Lower lobe of right lung (tissue), 2 donors: ENCODE results near the gene PLS1. TPM values are rescaled to one million over a fixed set of nuclear protein-coding genes. Genes with fewer than 3 reads are reported as not detected.

ENCODE experiments used
- ATAC-seq, 2 donors: fragments of 200-7000 bp; cut with Tn5 transposase; one replicate each; pipeline ENCODE4 v1.9.1; 2020 to 2022; ENCODE audit warnings: mild to moderate bottlenecking in 2 of 2, moderate library complexity in 2 of 2
- DNase-seq: peaks from one replicate; pipeline ENCODE4 v3.0.0-alpha.2; 2020
- H3K27ac ChIP-seq: fragments of 200-600 bp; one replicate; pipeline ENCODE4 v1.8.0; 2022
- H3K27me3 ChIP-seq: fragments of 200-600 bp; one replicate; pipeline ENCODE4 v1.8.0; 2022; ENCODE audit warnings: low read depth
- H3K36me3 ChIP-seq: fragments of 200-600 bp; one replicate; pipeline ENCODE4 v1.8.0; 2022; ENCODE audit warnings: mild to moderate bottlenecking
- H3K4me1 ChIP-seq: fragments of 200-600 bp; one replicate; pipeline ENCODE4 v1.8.0; 2022
- H3K4me3 ChIP-seq: fragments of 200-600 bp; one replicate; pipeline ENCODE4 v1.8.0; 2022; ENCODE audit warnings: mild to moderate bottlenecking
- H3K9me3 ChIP-seq: fragments of 200-600 bp; one replicate; pipeline ENCODE4 v1.8.0; 2022
- intact Hi-C: fragments of 100-400 bp; cut with DNase I; formaldehyde crosslinking; loops from one replicate; pipeline ENCODE4 v1.11.0; 2022
- total RNA-seq: library from RNA; stranded (reverse); fragmentation: NEBNext Ultra II Directional; extraction: Animal tissue kit (Norgen Biotek cat#: 25700); gene quantifications from one replicate; pipeline ENCODE4 v1.2.1, GENCODE V29; 2021
- TF ChIP-seq, protein P1 (sequence below): fragments of 200-600 bp; IDR thresholded peaks from one replicate; pipeline ENCODE4 v1.8.0; 2022; ENCODE audit warnings: antibody characterized with exemption, mild to moderate bottlenecking
- donor health status: DM: no; HTN: yes; CAD: no; lungs with severe emphysema.

Gene PLS1
- total RNA-seq, 1 donor from 2014 or later: 23.9 TPM

DNA sequence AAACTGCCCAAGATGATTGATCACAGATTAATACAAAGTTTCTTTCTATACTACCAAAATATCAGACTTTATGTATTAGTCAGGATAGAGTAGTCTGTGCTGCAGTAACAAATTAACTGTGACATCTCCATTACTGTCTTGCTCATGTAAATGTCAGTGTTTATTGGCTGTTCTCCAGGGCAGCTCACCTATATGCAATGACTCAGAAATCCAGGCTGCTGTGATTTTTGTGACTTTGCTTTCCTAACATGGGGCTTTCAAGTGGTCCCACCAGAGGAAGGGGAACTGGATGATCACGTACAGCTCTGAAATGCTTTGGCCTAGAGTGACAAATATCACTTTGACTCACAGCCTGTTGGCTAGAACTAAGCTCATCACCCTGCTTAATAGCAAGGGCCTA is 12.9 kb downstream of the PLS1 start:
- Histone ChIP-seq H3K36me3 (no peaks in the 10 kb centered on the region), H3K9me3 (no peaks in the 10 kb centered on the region), H3K27me3 (no peaks in the 10 kb centered on the region), H3K27ac (no peak overlapping the region), H3K4me3 (no peak overlapping the region), H3K4me1 (no peaks in the 10 kb centered on the region)
- ATAC-seq (no peak), DNase-seq (no peak)
- intact Hi-C loops: no loop called here
- TF ChIP-seq, protein P1, sequence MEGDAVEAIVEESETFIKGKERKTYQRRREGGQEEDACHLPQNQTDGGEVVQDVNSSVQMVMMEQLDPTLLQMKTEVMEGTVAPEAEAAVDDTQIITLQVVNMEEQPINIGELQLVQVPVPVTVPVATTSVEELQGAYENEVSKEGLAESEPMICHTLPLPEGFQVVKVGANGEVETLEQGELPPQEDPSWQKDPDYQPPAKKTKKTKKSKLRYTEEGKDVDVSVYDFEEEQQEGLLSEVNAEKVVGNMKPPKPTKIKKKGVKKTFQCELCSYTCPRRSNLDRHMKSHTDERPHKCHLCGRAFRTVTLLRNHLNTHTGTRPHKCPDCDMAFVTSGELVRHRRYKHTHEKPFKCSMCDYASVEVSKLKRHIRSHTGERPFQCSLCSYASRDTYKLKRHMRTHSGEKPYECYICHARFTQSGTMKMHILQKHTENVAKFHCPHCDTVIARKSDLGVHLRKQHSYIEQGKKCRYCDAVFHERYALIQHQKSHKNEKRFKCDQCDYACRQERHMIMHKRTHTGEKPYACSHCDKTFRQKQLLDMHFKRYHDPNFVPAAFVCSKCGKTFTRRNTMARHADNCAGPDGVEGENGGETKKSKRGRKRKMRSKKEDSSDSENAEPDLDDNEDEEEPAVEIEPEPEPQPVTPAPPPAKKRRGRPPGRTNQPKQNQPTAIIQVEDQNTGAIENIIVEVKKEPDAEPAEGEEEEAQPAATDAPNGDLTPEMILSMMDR: no peak

DNA sequence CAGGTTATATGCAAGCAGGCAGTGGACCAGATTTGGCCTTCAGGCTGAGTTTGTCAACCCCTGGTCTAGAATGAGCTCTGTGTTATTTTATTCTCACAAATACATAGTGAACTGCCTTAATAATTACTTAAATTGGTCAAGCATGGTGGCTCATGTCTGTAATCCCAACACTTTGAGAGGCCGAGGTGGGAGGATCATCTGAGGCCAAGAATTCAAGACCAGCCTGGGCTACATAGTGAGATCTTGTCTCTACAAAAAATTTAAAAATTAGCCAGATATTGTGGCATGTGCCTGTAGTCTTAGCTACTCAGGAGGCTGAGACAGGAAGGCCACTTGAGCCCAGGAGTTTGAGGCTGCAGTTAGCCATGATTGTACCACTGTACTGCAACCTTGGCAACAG is 15.0 kb downstream of the PLS1 start:
- DNase-seq: no peak
- ATAC-seq: no peak
- no peaks in the 10 kb centered on the region for H3K9me3 ChIP-seq
- TF ChIP-seq, protein P1: no peak
- no peaks in the 10 kb centered on the region for H3K36me3 ChIP-seq
- no peak overlapping the region for H3K27ac ChIP-seq
- H3K4me1 ChIP-seq: no peaks in the 10 kb centered on the region
- no peak overlapping the region for H3K4me3 ChIP-seq
- intact Hi-C loops: no loop called here
- H3K27me3 ChIP-seq: no peaks in the 10 kb centered on the region

DNA sequence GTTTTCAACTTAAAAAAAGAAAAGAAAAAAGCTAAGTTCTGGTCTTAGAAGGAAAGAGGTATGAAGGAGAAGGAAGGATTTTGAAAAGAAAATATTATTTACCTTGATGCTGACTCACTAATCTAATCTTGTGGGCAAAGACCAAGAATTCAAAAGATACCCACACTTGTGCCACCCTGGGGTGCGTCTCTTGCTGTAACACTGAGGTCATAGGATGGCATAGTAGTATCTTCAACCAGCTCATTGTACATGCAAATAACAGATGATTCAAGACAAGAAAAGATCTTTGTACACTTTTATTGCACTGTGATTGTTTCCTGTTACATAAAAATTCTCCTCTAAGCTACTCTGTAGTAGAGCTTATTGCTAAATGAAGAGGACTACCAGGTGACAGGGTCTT is 17.3 kb downstream of the PLS1 start:
- Histone ChIP-seq H3K36me3 (no peaks in the 10 kb centered on the region), H3K27me3 (no peaks in the 10 kb centered on the region), H3K4me3 (no peak overlapping the region), H3K9me3 (no peaks in the 10 kb centered on the region), H3K27ac (no peak overlapping the region), H3K4me1 (no peaks in the 10 kb centered on the region)
- TF ChIP-seq, protein P1: no peak
- no peak for ATAC-seq
- no peak for DNase-seq
- intact Hi-C loops: no loop called here

DNA sequence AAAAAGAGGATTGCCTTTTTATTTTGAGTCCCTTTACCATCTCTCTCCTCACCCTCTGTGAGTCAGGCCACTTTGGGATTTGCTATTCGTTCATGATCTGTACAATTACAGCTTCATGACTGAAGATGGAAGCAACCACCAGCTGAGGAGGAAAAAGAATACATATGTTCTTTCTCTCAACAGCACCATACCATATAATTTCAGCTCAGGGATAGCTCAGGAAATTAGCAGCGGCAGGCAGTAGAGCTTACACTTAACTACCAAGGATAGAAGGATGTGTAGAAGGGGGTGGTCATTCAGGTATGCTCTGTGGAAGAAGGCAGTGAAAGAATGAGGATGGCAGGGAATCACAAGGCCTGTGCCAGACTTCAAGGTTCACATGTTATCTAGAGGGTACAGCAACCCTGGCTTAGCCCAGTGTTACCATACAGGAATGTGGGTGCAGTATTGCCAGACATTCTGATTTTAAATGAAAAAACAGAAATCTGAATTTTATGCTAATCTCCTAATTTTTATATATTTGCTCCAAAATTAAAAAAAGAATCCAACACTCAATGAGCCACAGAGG is 17.9 kb downstream of the PLS1 start:
- ATAC-seq: no peak

DNA sequence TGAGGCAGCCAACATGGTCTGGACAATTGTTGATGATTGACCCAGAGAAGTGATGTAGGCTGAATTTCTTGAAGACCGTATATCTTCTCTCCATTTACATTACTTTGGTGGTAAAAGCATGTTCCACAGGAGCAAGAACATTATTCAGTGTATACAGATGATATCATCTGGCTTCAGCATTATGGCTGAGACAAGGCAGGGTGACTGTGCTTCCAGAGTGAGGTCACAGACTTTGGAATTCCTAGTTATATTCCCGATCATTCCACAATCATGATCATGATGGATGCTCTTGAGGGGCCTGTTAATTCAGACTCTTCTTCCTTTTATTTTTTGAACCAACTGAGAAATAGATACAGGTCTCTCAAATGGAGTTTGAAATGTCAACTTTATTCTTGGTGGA is 19.0 kb downstream of the PLS1 start:
- H3K9me3 ChIP-seq: no peaks in the 10 kb centered on the region
- H3K4me1 ChIP-seq: no peaks in the 10 kb centered on the region
- H3K36me3 ChIP-seq: no peaks in the 10 kb centered on the region
- ATAC-seq: no peak
- TF ChIP-seq, protein P1: no peak
- H3K27ac ChIP-seq: no peak overlapping the region
- no peaks in the 10 kb centered on the region for H3K27me3 ChIP-seq
- H3K4me3 ChIP-seq: no peak overlapping the region
- no peak for DNase-seq
- intact Hi-C loops: no loop called here

More for the DNA sequence above, 17.9 kb downstream of the PLS1 start:
- no peak overlapping the region for H3K4me3 ChIP-seq
- intact Hi-C loops: no loop called here
- no peaks in the 10 kb centered on the region for H3K27me3 ChIP-seq
- H3K4me1 ChIP-seq: no peaks in the 10 kb centered on the region
- no peak overlapping the region for H3K27ac ChIP-seq
- TF ChIP-seq, protein P1: no peak
- DNase-seq: no peak
- H3K36me3 ChIP-seq: no peaks in the 10 kb centered on the region
- H3K9me3 ChIP-seq: no peaks in the 10 kb centered on the region
